Endodermal cell (in vitro differentiated cells): ENCODE data around the gene AGPAT1. TPM values are rescaled to one million over a fixed set of nuclear protein-coding genes. Genes with fewer than 3 reads are reported as not detected.

Source experiments
- DNase-seq: peaks from one replicate; pipeline ENCODE4 v3.0.0-alpha.2; 2017
- H3K27ac ChIP-seq: 2 replicates; pipeline ENCODE4 v1.5.1; 2013; ENCODE audit warnings: mild to moderate bottlenecking, low read depth, low read length, moderate library complexity
- H3K27me3 ChIP-seq: 2 replicates; pipeline ENCODE4 v1.6.1; 2013; ENCODE audit warnings: mild to moderate bottlenecking, low read length, moderate library complexity; ENCODE audit not compliant: insufficient read depth, control insufficient read depth, poor library complexity, severe bottlenecking
- H3K36me3 ChIP-seq: 2 replicates; pipeline ENCODE4 v1.7.0; 2013; ENCODE audit warnings: mild to moderate bottlenecking, low read length, moderate library complexity; ENCODE audit not compliant: control insufficient read depth, insufficient read depth
- H3K4me1 ChIP-seq: one replicate; pipeline ENCODE4 v1.7.0; 2013; ENCODE audit warnings: low read length; ENCODE audit not compliant: control insufficient read depth, insufficient read depth
- H3K4me3 ChIP-seq: 2 replicates; pipeline ENCODE4 v1.5.1; 2013; ENCODE audit warnings: mild to moderate bottlenecking, low read length, moderate library complexity
- H3K9ac ChIP-seq: 2 replicates; pipeline ENCODE4 v1.6.1; 2013; ENCODE audit warnings: mild to moderate bottlenecking, low read length, moderate library complexity; ENCODE audit not compliant: poor library complexity, severe bottlenecking; ENCODE audit errors: extremely low read depth
- H3K9me3 ChIP-seq: 2 replicates; pipeline ENCODE4 v1.6.1; 2013; ENCODE audit warnings: mild to moderate bottlenecking, low read length, moderate library complexity; ENCODE audit not compliant: control insufficient read depth
- H3K27ac Mint-ChIP-seq: 2 replicates; pipeline ENCODE4 v1.8.0; 2020; ENCODE audit warnings: mixed read lengths
- H3K27me3 Mint-ChIP-seq: 2 replicates; pipeline ENCODE4 v1.8.0; 2021; ENCODE audit warnings: mild to moderate bottlenecking, mixed read lengths; ENCODE audit not compliant: insufficient read depth
- H3K36me3 Mint-ChIP-seq: 2 replicates; pipeline ENCODE4 v1.8.0; 2020; ENCODE audit warnings: low read depth, mixed read lengths
- H3K4me1 Mint-ChIP-seq: 2 replicates; pipeline ENCODE4 v1.8.0; 2020; ENCODE audit warnings: mixed read lengths
- H3K4me3 Mint-ChIP-seq: 2 replicates; pipeline ENCODE4 v1.8.0; 2020; ENCODE audit warnings: mild to moderate bottlenecking, moderate library complexity, mixed read lengths
- H3K9me3 Mint-ChIP-seq: 2 replicates; pipeline ENCODE4 v1.8.0; 2020; ENCODE audit warnings: mild to moderate bottlenecking, mixed read lengths
- WGBS, 2 experiments: methylation state at CpG; one replicate each; pipeline versions ENCODE4 v1.1.5 to v1.1.7; 2013; ENCODE audit warnings: missing lambda C conversion rate in 2 of 2, mixed read lengths in 1 of 2; ENCODE audit not compliant: insufficient coverage in 1 of 2, insufficient read length in 1 of 2; 5-methylcytosine and 5-hydroxymethylcytosine counted together
- total RNA-seq, 2 donors: library from RNA; stranded (reverse); fragmentation: NEBNext Ultra II Directional in 1 of 2; extraction: Animal tissue kit (Norgen Biotek cat#: 25700) in 1 of 2; gene quantifications; 2 replicates in 1 of 2; 3 replicates in 1 of 2; pipeline ENCODE4 v1.2.1, GENCODE V29; 2021
- TF ChIP-seq, protein P1 (sequence below): fragments of 200-600 bp; sonication (generic); conservative IDR thresholded peaks from 2 replicates; pipeline ENCODE4 v1.5.0; 2021; ENCODE audit warnings: antibody characterized with exemption, mild to moderate bottlenecking

Gene AGPAT1
- total RNA-seq, 2 donors from 2014 or later, result 124 to 147 TPM

DNA sequence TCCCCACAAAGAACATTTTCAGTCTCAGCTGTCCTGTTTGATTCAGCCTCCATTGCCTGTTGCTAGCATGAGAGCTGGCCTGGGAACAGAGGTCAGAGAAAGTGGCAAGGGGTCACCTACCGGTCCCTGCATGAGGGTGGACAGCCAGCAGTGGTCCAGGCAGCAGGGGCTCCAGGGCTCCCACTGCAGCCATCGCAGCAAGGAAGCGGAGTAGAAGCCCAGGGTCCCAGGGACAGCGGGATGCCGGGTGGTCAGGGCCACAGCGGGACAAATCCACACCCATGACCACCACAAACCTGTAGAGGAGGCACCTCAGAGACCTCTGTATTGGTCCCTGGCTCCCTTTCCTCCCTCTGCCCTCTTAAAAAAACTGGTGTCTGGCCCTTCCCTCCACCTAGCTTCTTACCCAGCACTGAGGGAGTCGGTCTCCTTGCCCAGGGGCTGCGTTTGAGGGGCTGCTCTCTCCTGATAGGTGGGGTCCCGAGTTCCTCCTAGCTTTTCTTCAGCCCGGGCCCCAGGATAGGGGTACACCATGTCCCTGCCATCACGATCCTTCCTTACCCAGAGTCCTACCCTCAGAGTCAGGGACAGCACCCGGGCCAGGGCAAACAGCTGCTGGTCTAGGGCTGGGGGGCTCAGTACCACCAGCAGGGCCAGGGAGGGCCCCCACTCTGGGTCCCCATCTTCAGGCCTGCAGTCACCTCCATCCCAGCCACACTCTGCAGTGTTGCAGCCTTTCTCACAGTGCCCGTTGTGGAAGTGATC lies 25.0 kb upstream of the AGPAT1 start:
- H3K27me3 ChIP-seq, result no peaks in the 10 kb centered on the region
- no peaks in the 10 kb centered on the region for H3K9me3 ChIP-seq
- 80 to 89% methylated on average over 1 to 13 of the region's 13 CpGs for WGBS, 2 experiments
- Mint-ChIP-seq H3K4me3 (no peak overlapping the region), H3K27me3 (peaks cover 26% of the 10 kb centered on the region), H3K36me3 (no peaks in the 10 kb centered on the region), H3K9me3 (no peaks in the 10 kb centered on the region), H3K4me1 (no peaks in the 10 kb centered on the region), H3K27ac (no peak overlapping the region)
- no peak for DNase-seq
- no peaks in the 10 kb centered on the region for H3K36me3 ChIP-seq
- H3K27ac ChIP-seq, result no peak overlapping the region
- TF ChIP-seq, protein P1, sequence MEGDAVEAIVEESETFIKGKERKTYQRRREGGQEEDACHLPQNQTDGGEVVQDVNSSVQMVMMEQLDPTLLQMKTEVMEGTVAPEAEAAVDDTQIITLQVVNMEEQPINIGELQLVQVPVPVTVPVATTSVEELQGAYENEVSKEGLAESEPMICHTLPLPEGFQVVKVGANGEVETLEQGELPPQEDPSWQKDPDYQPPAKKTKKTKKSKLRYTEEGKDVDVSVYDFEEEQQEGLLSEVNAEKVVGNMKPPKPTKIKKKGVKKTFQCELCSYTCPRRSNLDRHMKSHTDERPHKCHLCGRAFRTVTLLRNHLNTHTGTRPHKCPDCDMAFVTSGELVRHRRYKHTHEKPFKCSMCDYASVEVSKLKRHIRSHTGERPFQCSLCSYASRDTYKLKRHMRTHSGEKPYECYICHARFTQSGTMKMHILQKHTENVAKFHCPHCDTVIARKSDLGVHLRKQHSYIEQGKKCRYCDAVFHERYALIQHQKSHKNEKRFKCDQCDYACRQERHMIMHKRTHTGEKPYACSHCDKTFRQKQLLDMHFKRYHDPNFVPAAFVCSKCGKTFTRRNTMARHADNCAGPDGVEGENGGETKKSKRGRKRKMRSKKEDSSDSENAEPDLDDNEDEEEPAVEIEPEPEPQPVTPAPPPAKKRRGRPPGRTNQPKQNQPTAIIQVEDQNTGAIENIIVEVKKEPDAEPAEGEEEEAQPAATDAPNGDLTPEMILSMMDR, result no peak
- no peaks in the 10 kb centered on the region for H3K4me1 ChIP-seq
- H3K4me3 ChIP-seq, result no peak overlapping the region
- no peak overlapping the region for H3K9ac ChIP-seq

DNA sequence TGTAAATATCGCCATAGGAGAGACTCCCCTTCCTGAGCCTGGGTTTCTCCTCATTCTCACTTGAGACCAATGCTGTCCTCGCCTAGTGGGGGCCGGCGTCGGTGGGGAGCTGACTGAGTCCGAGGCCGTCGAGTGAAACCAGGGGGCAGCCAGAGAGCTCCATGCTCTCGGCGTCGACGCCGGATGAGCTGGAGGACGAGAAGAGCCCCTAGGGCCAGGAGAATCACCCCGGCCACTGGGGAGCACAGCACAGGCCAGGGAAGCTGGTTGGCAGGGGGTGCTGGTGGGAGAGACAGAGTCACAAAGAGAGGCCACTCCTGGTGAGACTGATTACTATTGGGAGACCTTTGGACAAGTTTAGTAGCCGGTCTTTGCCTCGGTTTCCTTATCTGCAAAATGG lies 23.0 kb upstream of the AGPAT1 start:
- 91 to 94% methylated on average over 15 to 17 of the region's 17 CpGs for WGBS, 2 experiments
- no peaks in the 10 kb centered on the region for H3K36me3 ChIP-seq
- Mint-ChIP-seq H3K27me3 (peaks cover 11% of the 10 kb centered on the region), H3K4me3 (no peak overlapping the region), H3K4me1 (peaks cover 7% of the 10 kb centered on the region), H3K27ac (no peak overlapping the region), H3K36me3 (no peaks in the 10 kb centered on the region), H3K9me3 (no peaks in the 10 kb centered on the region)
- H3K9ac ChIP-seq, result no peak overlapping the region
- H3K4me3 ChIP-seq, result no peak overlapping the region
- no peaks in the 10 kb centered on the region for H3K4me1 ChIP-seq
- no peak for DNase-seq
- TF ChIP-seq, protein P1, result no peak
- H3K9me3 ChIP-seq, result no peaks in the 10 kb centered on the region
- no peaks in the 10 kb centered on the region for H3K27me3 ChIP-seq
- H3K27ac ChIP-seq, result no peak overlapping the region

DNA sequence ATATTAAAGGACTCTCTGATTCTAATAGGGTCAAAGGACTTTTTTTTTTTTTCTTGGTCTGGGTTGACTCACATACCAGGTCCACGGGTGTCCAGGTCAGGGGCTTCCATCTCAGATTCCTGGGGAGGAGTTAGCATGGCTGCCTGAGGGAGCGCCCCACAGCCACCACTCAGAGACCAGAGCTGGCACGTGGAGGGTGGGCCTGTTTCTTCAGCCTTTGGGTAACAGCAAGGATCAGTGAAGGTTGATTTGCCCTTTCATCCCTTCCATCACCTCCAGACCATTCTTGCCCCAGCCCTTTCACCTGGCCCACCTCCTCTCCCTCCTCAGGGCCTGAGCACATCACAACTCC lies 22.4 kb upstream of the AGPAT1 start:
- no peaks in the 10 kb centered on the region for H3K4me1 ChIP-seq
- H3K27me3 ChIP-seq, result no peaks in the 10 kb centered on the region
- DNase-seq, result no peak
- Mint-ChIP-seq H3K4me1 (peaks cover 11% of the 10 kb centered on the region), H3K4me3 (no peak overlapping the region), H3K36me3 (no peaks in the 10 kb centered on the region), H3K9me3 (no peaks in the 10 kb centered on the region), H3K27ac (no peak overlapping the region), H3K27me3 (peaks cover 10% of the 10 kb centered on the region)
- no peaks in the 10 kb centered on the region for H3K36me3 ChIP-seq
- H3K27ac ChIP-seq, result no peak overlapping the region
- H3K9me3 ChIP-seq, result no peaks in the 10 kb centered on the region
- TF ChIP-seq, protein P1, result no peak
- WGBS, 2 experiments, result 82 to 87% methylated on average over 3 of the region's 3 CpGs
- no peak overlapping the region for H3K4me3 ChIP-seq
- H3K9ac ChIP-seq, result no peak overlapping the region
